ENCODE data around the gene NEUROD1. TPM values are rescaled to one million over a fixed set of nuclear protein-coding genes. Genes with fewer than 3 reads are reported as not detected.
A peak's percentile ranks its signal among the peaks of the same experiment; 100 is the strongest.

The NEUROD1 gene
- total RNA-seq, 2 experiments from 2014 or later, result not detected

GRCh38 chr2:181685150-181685688 is 4.9 kb upstream of the NEUROD1 start:
- no peak overlapping the region for H3K27ac Mint-ChIP-seq

DNA sequence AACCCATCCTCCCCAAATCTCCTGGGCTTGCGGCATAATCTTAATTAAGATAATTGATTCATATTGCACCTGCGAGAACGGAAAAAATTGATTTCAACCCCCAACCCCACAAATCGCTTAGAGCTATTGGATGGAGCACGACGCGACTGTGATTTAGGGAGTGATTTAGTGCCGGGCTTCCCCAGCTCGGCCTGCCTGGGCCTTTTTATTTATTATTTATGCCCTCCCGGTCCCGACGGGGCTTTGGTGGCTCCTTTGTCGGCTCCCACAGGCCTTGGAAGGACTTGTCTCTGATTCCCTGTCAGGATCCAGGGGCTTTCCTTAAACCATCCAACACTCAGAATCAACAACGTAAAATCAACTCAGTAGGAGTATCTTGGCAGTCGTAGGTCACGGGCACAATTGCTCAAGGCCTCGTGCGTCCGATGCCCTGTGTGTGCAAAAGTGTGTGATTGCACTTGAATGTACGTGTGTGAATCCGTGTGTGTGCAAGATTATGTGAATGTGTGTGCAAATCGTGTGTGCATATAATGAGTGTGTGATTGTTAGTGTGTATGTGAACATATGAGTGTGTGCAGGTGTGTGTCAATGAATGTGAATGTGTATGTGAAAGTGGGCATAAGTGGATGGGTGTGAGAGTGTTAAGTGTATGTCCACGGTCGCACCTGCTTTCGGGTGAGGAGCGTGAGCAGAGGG is 4.3 kb upstream of the NEUROD1 start:
- Mint-ChIP-seq H3K4me3 (no peak overlapping the region), H3K9me3 (ENCODE audit: low read depth) (no peaks in the 10 kb centered on the region), H3K4me1 (peaks cover 33% of the 10 kb centered on the region), H3K27me3 (peaks cover 78% of the 10 kb centered on the region), H3K27ac (no peak overlapping the region), H3K36me3 (peaks cover 10% of the 10 kb centered on the region)
- CTCF ChIA-PET, result no interaction called here
- DNase-seq (no peak), ATAC-seq (no peak)

More at GRCh38 chr2:181685150-181685688, 4.9 kb upstream of the NEUROD1 start:
- Mint-ChIP-seq H3K27me3 (peaks cover 77% of the 10 kb centered on the region), H3K36me3 (peaks cover 10% of the 10 kb centered on the region), H3K4me1 (peaks cover 29% of the 10 kb centered on the region), H3K9me3 (ENCODE audit: low read depth) (no peaks in the 10 kb centered on the region), H3K4me3 (no peak overlapping the region)
- DNase-seq (no peak), ATAC-seq (no peak)
- CTCF ChIA-PET, result interaction anchor here (0.6 kb wide), 1 partner anchor 207 kb away, joined by 3 read pairs; no protein-coding TSS in a partner anchor

DNA sequence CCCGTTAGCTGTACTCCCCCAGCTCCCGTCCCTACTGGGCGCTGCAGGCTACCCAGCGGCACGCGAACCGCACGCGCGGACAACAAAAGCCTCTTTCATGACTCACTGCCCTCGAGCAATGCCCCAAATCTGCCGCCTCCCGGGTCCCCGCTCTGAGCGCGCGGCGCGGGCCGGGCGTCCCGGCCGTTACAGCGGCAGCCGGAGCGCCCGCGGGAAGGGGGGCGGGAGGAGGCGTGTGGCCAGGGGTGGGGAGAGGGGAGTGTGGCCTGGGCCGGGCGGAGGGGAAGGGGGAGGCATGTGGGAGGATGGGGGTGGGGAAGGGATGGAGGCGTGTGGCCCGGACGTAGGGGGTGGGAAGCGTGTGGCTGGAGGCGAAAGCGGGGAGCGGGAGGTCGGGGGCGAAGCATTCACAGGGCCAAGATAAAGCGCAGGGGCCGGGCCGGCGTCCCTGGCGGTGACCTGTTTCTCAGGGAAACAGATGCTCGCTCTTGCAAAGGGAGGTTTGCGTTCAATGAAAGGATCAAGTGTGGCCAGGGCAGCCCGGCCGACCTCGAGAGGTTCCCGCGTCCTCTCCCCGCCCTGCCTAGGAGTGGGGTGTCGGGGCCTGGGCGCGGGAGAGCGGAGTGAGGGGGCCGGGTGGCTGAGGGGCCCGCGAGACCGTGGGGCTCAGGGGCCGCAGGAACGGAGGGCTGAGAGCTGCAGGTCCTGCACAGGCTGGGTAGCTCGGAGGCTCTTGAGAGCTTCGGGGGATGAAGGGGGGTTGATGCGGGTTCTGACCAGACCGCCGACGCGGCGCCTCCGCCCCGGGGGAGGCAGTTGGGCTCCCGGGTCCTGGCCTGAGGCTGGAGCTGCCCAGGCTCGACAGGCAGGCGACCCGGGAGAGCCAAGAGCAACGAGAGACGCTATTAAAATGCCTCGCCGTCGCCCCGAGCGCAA is 3.5 kb upstream of the NEUROD1 start:
- Mint-ChIP-seq H3K4me3 (peak overlapping the region; percentile 15), H3K36me3 (peaks cover 10% of the 10 kb centered on the region), H3K9me3 (ENCODE audit: low read depth) (no peaks in the 10 kb centered on the region), H3K27me3 (peaks cover 83% of the 10 kb centered on the region), H3K4me1 (peaks cover 38% of the 10 kb centered on the region), H3K27ac (no peak overlapping the region)
- no peak for DNase-seq
- CTCF ChIA-PET, result no interaction called here
- no peak for ATAC-seq

DNA sequence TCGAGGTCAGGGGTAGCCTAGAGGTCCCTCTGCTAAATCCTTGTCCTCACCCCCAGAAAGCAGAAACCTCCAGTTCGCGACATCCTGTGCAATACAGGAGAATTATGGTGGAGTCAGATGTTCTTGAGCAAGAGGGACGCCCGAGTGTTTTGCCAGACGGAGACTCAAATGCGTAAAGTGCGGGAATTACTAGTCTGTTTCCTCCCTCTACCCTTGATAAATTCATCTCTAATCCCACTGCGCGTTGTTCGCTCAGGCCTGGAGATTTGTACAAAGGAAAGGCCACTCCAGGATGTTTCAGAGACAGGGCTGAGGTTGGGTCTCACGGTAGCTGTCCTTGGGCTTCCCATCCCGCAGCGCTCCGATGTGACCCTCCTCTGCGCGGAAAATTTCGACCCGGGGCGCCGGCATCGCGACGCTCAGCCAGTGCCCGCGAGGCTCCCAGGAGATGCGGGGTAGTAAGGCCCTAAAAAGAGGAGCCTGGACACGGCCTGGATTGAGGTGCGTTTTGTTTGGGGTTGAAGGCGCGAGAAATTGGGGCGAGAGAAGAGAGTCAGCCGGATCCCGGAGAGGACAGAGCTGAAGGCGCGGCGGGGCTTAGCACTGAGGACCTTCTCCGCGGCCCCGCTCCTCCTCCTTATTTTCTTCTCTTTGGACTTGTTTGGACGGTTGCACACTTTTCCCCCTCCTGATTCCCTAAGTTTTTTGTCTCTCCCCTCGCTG is 2.6 kb upstream of the NEUROD1 start:
- CTCF ChIA-PET, result no interaction called here
- H3K4me3 Mint-ChIP-seq, result peak overlapping the region; percentile 15
- no peak overlapping the region for H3K27ac Mint-ChIP-seq
- H3K4me1 Mint-ChIP-seq, result peaks cover 41% of the 10 kb centered on the region
- H3K36me3 Mint-ChIP-seq, result peaks cover 10% of the 10 kb centered on the region
- ATAC-seq (no peak), DNase-seq (no peak)
- H3K9me3 Mint-ChIP-seq (ENCODE audit: low read depth), result peaks cover 2% of the 10 kb centered on the region
- H3K27me3 Mint-ChIP-seq, result peaks cover 91% of the 10 kb centered on the region

DNA sequence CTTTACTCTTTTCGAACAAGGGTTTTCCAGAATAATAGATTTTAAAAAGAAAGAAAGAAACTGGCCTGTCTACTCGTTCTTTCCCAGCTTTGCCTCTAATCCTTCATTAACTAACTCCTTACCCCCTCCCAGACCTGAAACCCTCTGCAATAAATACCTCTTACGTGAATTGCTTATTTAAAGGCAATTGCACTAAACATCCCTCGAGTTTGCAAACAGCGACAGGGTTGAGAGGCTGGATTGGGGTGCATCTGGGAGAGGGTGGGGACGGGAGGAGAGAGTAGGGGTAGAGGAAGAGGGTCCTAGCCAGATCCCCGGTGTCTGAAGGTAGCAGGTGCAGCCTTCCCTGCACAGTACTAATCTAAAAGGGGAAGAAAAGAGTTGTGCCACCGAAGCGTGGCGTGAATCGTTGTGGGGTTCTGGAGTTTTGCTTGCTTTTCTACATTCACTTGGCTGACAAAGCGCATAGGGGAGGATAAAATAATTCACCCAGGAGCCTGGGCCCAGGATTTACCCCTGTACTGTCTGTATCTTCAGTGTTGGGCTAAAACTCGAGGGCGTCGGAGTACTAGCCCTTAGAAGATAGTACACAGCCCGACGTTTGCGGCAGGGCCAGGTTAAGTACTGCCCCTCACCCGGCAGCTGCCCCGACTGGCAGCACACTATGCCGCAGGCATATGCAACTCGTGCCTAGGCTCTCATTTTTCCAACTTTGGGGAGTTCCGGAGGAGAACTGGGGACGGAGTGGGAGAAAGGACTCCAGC is 1.9 kb upstream of the NEUROD1 start:
- ATAC-seq (no peak), DNase-seq (no peak)
- Mint-ChIP-seq H3K36me3 (peaks cover 12% of the 10 kb centered on the region), H3K4me1 (peaks cover 45% of the 10 kb centered on the region), H3K4me3 (peak overlapping the region; percentile 51), H3K27me3 (peaks cover 91% of the 10 kb centered on the region), H3K27ac (no peak overlapping the region), H3K9me3 (ENCODE audit: low read depth) (peaks cover 2% of the 10 kb centered on the region)
- CTCF ChIA-PET, result no interaction called here

GRCh38 chr2:181680937-181681811 is 857 bp upstream of the NEUROD1 start:
- ATAC-seq (no peak), DNase-seq (no peak)
- no peak overlapping the region for H3K27ac Mint-ChIP-seq
- peaks cover 88% of the 10 kb centered on the region for H3K27me3 Mint-ChIP-seq
- peak overlapping the region; percentile 51 for H3K4me3 Mint-ChIP-seq
- H3K36me3 Mint-ChIP-seq, result peaks cover 12% of the 10 kb centered on the region
- H3K4me1 Mint-ChIP-seq, result peaks cover 45% of the 10 kb centered on the region
- peaks cover 2% of the 10 kb centered on the region for H3K9me3 Mint-ChIP-seq (ENCODE audit: low read depth)
- CTCF ChIA-PET, result no interaction called here

- peak overlapping the region; percentile 57 for H3K27ac Mint-ChIP-seq
- peaks cover 8% of the 10 kb centered on the region for H3K36me3 Mint-ChIP-seq
- peaks cover 84% of the 10 kb centered on the region for H3K27me3 Mint-ChIP-seq
- H3K4me3 Mint-ChIP-seq, result no peak overlapping the region
- peaks cover 40% of the 10 kb centered on the region for H3K4me1 Mint-ChIP-seq
- ATAC-seq (no peak), DNase-seq (no peak)
- CTCF ChIA-PET, result interaction anchor here (0.6 kb wide), 1 partner anchor 275 kb away, joined by 3 read pairs; no protein-coding TSS in a partner anchor
- H3K9me3 Mint-ChIP-seq (ENCODE audit: low read depth), result peaks cover 2% of the 10 kb centered on the region
These were observed 755 bp downstream of the NEUROD1 start for GRCh38 chr2:181679544-181679979.

- Mint-ChIP-seq H3K4me1 (peaks cover 39% of the 10 kb centered on the region), H3K4me3 (no peak overlapping the region), H3K36me3 (peaks cover 8% of the 10 kb centered on the region), H3K27me3 (peaks cover 84% of the 10 kb centered on the region), H3K9me3 (ENCODE audit: low read depth) (peaks cover 2% of the 10 kb centered on the region), H3K27ac (peak overlapping the region; percentile 51)
- no peak for ATAC-seq
- no peak for DNase-seq
- CTCF ChIA-PET, result interaction anchor here (0.6 kb wide), 1 partner anchor 276 kb away, joined by 3 read pairs; no protein-coding TSS in a partner anchor
These were observed 1.3 kb downstream of the NEUROD1 start for GRCh38 chr2:181678861-181679543.

GRCh38 chr2:181677912-181678586 is 2.3 kb downstream of the NEUROD1 start:
- Mint-ChIP-seq H3K36me3 (peaks cover 7% of the 10 kb centered on the region), H3K4me1 (peaks cover 36% of the 10 kb centered on the region), H3K4me3 (no peak overlapping the region), H3K27me3 (peaks cover 83% of the 10 kb centered on the region), H3K27ac (peak overlapping the region; percentile 42), H3K9me3 (ENCODE audit: low read depth) (peaks cover 2% of the 10 kb centered on the region)
- DNase-seq, result peak; percentile 79
- CTCF ChIA-PET, result no interaction called here
- ATAC-seq, result peak; percentile 76

GRCh38 chr2:181675254-181675653 is 5.1 kb downstream of the NEUROD1 start:
- Mint-ChIP-seq H3K9me3 (ENCODE audit: low read depth) (peaks cover 2% of the 10 kb centered on the region), H3K36me3 (peaks cover 3% of the 10 kb centered on the region), H3K4me3 (no peak overlapping the region), H3K27me3 (peaks cover 67% of the 10 kb centered on the region), H3K4me1 (peaks cover 16% of the 10 kb centered on the region), H3K27ac (no peak overlapping the region)
- no peak for DNase-seq
- CTCF ChIA-PET, result no interaction called here
- no peak for ATAC-seq

DNA sequence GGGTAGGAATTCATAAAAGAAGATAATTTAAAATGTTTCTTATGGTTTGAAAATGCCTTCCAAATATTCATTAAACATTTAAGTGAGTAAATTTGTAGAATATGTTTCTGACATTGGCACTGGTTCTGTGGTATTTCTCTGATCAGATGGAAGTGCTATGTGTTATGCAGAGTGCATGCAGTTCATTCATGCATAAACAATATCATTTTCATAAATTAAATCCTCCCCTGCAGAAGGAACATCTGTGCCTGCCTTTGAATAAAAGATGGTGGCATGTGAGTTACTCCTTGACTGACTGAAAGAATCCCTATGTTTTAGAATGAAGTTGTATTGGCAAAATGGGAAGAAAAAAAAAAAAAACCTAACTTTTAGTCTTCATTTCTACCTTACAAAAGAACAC is 5.9 kb downstream of the NEUROD1 start:
- H3K27ac Mint-ChIP-seq, result no peak overlapping the region
- DNase-seq (no peak), ATAC-seq (no peak)
- H3K27me3 Mint-ChIP-seq, result peaks cover 63% of the 10 kb centered on the region
- H3K36me3 Mint-ChIP-seq, result peaks cover 3% of the 10 kb centered on the region
- H3K4me1 Mint-ChIP-seq, result peaks cover 11% of the 10 kb centered on the region
- CTCF ChIA-PET, result no interaction called here
- peaks cover 2% of the 10 kb centered on the region for H3K9me3 Mint-ChIP-seq (ENCODE audit: low read depth)
- no peak overlapping the region for H3K4me3 Mint-ChIP-seq
